ENCODE results near the gene DNAH8.

GRCh38 chr6:38867726-38868125 lies 152.6 kb downstream of the DNAH8 start:
- TF ChIP-seq NFIC (IDR thresholded peaks at IDR 0.05; ENCODE audit: borderline replicate concordance): no peak
- TF ChIP-seq POLR2AphosphoS5 (IDR thresholded peaks at IDR 0.05; ENCODE audit: low read depth, low read length): no peak
- TF ChIP-seq REST (IDR thresholded peaks at IDR 0.05; ENCODE audit: low read depth, low read length): no peak
- no peak for TF ChIP-seq JUND (IDR thresholded peaks at IDR 0.05)
- no peak for TF ChIP-seq CTCF (IDR thresholded peaks at IDR 0.05)
- TF ChIP-seq ELF1 (IDR thresholded peaks at IDR 0.05): no peak
- no peak for TF ChIP-seq FOXM1 (IDR thresholded peaks at IDR 0.05; ENCODE audit: low read depth)
- TF ChIP-seq TAF1 (IDR thresholded peaks at IDR 0.05; ENCODE audit: borderline replicate concordance, low read depth, low read length): no peak
- no peak for TF ChIP-seq IRF3 (IDR thresholded peaks at IDR 0.05; ENCODE audit: low read depth, low read length)
- TF ChIP-seq, protein P1, sequence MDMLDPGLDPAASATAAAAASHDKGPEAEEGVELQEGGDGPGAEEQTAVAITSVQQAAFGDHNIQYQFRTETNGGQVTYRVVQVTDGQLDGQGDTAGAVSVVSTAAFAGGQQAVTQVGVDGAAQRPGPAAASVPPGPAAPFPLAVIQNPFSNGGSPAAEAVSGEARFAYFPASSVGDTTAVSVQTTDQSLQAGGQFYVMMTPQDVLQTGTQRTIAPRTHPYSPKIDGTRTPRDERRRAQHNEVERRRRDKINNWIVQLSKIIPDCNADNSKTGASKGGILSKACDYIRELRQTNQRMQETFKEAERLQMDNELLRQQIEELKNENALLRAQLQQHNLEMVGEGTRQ (IDR thresholded peaks at IDR 0.05; ENCODE audit: borderline replicate concordance, low read depth, low read length): no peak
- no peak for TF ChIP-seq GATA2 (CRISPR knock-in tag; IDR thresholded peaks at IDR 0.05)
- TF ChIP-seq YY1 (IDR thresholded peaks at IDR 0.05; ENCODE audit: low read depth): no peak
- TF ChIP-seq FOXJ3 (CRISPR knock-in tag; IDR thresholded peaks at IDR 0.05): no peak
